ENCODE results near the gene VWCE.
A peak's percentile ranks its signal among the peaks of the same experiment; 100 is the strongest.

The VWCE gene

DNA sequence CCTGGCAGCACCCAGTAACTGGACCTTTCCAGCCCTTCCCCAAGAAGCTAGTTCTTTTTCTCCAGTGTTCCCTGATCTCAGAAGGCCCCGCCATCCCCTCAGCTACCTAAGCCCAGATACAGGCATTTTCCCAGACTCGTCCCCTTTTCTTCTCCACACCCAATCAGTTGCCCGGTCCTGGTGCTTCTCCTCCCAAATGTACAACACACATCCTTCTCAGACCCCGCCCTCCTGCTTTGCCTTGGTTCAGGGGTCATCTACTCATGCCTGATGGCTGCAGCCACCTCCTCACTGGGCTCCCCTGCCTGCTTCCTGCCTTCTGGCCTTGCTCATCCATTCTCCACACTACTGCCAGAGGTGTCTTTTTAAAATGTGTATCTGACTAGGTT lies 44.4 kb upstream of the VWCE start:
- H3K27ac ChIP-seq: no peak overlapping the region
- TF ChIP-seq, protein P1, sequence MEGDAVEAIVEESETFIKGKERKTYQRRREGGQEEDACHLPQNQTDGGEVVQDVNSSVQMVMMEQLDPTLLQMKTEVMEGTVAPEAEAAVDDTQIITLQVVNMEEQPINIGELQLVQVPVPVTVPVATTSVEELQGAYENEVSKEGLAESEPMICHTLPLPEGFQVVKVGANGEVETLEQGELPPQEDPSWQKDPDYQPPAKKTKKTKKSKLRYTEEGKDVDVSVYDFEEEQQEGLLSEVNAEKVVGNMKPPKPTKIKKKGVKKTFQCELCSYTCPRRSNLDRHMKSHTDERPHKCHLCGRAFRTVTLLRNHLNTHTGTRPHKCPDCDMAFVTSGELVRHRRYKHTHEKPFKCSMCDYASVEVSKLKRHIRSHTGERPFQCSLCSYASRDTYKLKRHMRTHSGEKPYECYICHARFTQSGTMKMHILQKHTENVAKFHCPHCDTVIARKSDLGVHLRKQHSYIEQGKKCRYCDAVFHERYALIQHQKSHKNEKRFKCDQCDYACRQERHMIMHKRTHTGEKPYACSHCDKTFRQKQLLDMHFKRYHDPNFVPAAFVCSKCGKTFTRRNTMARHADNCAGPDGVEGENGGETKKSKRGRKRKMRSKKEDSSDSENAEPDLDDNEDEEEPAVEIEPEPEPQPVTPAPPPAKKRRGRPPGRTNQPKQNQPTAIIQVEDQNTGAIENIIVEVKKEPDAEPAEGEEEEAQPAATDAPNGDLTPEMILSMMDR (IDR thresholded peaks at IDR 0.05): no peak
- no peak for TF ChIP-seq ZFX (IDR thresholded peaks at IDR 0.05; ENCODE audit: borderline replicate concordance)

DNA sequence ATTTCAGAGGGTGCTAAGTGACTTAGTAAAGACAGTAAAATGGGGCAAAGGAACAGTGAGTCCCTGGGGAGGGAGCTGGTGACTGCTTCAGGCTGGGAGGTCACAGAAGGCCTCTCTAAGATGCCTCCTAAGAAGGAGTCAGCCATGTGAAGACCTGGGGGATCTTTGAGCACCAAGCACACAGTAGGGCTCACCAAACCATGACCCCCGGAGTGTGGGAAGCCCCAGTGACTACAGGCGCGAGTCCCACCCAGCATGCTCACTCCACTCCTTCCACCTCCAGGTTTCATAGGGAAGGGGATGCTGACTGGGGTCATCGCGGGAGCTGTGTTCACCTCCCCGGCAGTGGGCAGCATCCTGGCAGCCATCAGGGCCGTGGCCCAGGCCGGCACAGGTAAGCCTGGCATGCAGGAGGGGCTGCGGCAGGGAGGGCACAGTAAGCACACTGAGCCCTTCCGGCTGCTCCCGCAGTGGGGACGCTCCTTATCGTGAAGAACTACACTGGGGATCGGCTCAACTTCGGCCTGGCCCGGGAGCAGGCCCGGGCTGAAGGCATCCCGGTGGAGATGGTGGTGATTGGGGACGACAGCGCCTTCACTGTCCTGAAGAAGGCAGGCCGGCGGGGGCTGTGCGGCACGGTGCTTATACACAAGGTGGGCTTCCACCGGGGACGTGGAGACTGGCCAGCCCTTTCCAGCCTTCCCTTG lies 43.8 kb upstream of the VWCE start:
- no peak overlapping the region for H3K27ac ChIP-seq
- TF ChIP-seq, protein P1 (IDR thresholded peaks at IDR 0.05): no peak
- no peak for TF ChIP-seq ZFX (IDR thresholded peaks at IDR 0.05; ENCODE audit: borderline replicate concordance)

DNA sequence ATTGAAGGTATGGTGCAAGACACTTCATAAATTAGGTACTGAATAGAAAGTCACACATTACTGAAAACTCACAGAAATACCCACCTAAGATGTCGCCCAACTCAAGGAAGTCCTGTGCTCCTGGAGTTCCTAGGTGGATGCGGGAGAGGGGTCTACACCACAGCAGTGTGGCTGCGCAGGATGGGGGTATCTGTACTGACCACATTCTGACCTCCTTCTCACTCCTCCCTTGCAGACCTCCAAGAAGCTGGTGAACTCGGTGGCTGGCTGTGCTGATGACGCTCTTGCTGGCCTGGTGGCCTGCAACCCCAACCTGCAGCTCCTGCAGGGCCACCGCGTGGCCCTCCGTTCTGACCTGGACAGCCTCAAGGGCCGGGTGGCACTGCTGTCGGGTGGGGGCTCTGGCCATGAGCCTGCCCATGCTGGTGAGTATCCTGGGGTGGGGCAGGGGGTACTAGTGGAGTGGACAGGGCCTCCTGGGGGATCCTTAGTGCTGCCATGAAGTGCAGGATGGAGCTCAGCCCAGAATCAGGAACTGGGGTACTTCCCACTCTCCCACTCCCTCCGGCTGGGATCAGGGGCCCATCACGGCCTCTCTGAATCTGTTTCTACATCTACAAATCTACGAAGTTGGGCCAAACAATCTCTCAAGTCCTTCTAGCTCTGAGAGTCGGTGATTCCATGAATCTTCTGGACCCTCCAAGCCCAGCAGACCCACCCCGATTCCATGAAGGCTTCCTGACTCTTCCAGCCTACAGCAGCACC lies 42.8 kb upstream of the VWCE start:
- no peak overlapping the region for H3K27ac ChIP-seq
- TF ChIP-seq, protein P1 (IDR thresholded peaks at IDR 0.05): no peak
- no peak for TF ChIP-seq ZFX (IDR thresholded peaks at IDR 0.05; ENCODE audit: borderline replicate concordance)

DNA sequence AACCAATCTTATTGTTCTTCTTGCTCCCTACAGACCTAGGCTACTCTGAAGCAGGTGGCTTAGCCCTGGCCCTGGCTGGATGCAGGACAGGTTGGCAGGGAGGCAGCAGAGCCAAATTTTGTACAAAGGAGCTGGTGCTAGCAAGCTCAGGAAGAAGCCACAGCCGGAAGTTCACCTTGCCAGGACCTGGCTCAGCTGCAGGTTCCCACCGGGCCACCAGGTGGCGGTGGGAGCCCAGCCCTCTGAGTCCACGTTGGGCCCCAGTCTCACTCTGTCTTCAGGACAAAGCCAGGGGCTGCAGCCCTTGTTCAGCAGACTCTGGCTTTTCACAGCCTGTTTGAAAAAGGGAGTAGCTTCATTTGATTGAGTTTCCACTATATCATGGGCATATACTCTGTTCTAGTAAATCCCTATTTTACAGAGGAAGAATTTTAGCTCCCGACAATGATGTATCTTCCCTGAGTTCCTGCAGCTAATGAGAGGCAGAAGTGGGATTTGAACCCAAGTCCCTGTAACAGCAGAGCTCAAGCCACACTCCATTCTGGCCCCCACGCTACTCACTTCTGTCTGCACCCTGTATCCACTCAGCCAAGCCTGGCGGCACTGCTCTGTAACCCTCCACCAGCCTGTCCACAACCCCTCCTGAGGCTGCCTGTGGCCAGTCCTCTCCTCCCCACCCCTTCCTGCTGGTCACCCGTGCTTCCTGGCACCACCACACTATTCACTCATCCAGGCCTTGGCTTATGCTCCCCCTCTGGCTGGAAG lies 41.2 kb upstream of the VWCE start:
- TF ChIP-seq ZFX (IDR thresholded peaks at IDR 0.05; ENCODE audit: borderline replicate concordance): no peak
- TF ChIP-seq, protein P1 (IDR thresholded peaks at IDR 0.05): peak; percentile 96
- H3K27ac ChIP-seq: peak overlapping the region; percentile 84

DNA sequence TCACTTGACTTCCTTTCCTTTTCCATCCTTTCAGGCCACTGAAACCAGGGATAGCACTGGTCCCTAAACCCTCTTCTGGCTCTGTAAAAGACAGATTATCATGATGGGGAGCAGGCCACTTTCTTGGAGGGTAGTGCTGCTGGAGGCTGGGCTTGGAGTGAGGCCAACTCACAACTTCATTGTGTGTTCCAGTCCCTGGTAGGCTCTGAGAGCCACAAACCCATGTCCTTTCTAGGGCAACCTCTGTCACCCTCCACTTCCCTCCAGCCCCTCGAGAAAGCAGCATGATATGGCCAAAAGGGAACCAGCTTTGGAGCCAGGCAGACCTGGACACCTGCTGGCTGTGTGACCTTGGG lies 40.2 kb upstream of the VWCE start:
- H3K27ac ChIP-seq: peak overlapping the region; percentile 84
- TF ChIP-seq, protein P1 (IDR thresholded peaks at IDR 0.05): no peak
- no peak for TF ChIP-seq ZFX (IDR thresholded peaks at IDR 0.05; ENCODE audit: borderline replicate concordance)

DNA sequence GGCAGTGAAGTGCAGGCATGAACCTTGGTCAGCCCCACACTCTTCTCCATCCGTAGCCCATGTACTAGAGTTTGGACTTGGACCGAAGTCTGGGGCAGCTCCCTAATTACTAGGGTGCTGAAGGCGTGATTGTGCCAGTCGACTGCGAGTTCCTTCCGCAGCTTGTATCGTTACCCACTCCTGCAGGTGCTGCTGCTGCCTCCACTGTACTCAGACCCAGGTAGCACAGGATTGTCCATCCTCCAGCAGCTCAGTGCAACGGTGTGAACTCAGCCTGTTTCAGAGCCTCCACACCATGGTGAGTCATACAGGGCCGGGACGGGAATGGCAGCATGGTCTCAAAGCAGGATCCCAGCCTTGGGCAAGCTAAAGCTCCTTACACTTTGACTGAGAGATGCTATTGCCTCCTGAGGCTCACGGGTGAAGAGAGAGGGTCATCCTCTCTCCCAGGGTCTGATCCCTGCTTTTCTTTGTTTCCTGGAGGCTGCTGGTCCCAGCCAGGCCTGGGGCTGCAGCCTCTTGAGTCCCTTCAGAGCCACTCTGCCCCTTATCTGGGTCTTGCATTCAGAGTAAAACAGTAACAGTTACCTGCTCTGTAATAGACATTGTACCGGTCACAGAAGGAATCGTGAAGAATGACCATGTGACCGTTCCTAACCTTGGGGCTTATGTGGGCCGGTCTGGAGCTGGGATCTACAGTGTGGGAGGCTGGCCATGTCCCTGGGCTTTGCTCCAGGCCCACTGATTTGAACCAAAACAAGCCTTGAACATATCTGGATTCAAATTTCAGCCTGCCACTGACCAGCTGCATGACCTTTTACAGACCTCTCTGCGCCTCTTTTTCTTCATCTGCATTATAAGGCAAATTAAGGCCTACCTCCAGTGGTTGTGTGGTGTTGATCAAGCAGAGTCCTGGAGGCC lies 39.6 kb upstream of the VWCE start:
- peak overlapping the region; percentile 84 for H3K27ac ChIP-seq

More for the DNA sequence above, 39.6 kb upstream of the VWCE start:
- no peak for TF ChIP-seq ZFX (IDR thresholded peaks at IDR 0.05; ENCODE audit: borderline replicate concordance)
- TF ChIP-seq, protein P1 (IDR thresholded peaks at IDR 0.05): no peak
